ENCODE results near the gene ADGRG3.

The ADGRG3 gene

GRCh38 chr16:57646388-57647039 is 21.6 kb upstream of the ADGRG3 start:
- peak; percentile 58 for DNase-seq

GRCh38 chr16:57647136-57647875 is 20.8 kb upstream of the ADGRG3 start:
- DNase-seq = no peak

GRCh38 chr16:57648125-57648524 is 20.0 kb upstream of the ADGRG3 start:
- DNase-seq = no peak

GRCh38 chr16:57648581-57649442 is 19.3 kb upstream of the ADGRG3 start:
- DNase-seq = peak; percentile 92

- no peak for DNase-seq
Observed at GRCh38 chr16:57649443-57649751, 18.7 kb upstream of the ADGRG3 start.

- no peak for DNase-seq
Observed at GRCh38 chr16:57649846-57650245, 18.3 kb upstream of the ADGRG3 start.

DNA sequence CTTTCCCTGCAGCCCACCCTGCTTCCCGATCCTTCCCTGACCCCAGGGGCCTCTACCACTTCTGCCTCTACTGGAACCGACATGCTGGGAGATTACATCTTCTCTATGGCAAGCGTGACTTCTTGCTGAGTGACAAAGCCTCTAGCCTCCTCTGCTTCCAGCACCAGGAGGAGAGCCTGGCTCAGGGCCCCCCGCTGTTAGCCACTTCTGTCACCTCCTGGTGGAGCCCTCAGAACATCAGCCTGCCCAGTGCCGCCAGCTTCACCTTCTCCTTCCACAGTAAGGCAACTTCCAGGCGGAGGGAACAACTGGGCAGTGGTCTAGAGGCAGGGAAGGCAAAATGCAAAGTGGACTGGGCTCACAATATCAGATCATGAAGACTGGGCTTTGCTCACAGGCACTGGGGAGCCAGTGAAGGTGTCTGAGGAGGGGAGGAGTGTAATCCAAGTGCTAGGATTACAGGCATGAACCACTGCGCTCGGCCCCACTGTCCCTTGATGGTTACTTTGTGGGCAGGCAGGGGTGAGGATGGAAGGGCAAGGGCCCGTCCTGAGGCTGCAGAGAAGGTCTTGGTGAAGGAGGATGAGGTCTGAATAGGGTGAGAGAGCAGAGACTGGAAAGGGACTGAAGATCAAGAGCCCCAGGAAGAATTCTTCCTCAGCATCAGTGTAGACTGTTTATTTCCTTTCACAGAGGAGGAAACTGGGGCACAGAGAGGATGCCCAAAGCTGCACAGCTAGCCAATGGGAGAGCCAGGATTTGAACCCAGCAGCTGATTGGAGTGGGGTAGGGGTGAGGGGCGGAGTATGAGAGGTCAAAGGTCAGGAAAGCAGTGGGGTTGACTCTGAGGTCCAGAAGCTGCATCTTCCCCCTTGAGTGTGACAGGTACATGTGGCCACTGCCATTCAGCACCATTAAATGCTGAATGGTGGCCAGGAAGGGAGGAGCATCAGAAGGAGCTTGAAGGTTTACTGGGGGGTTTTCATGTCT is 16.5 kb upstream of the ADGRG3 start:
- no peak for DNase-seq

GRCh38 chr16:57652695-57653471 is 15.2 kb upstream of the ADGRG3 start:
- no peak for DNase-seq

GRCh38 chr16:57653936-57654335 is 14.2 kb upstream of the ADGRG3 start:
- DNase-seq = no peak

GRCh38 chr16:57656342-57656955 is 11.7 kb upstream of the ADGRG3 start:
- DNase-seq = no peak

GRCh38 chr16:57657228-57657627 is 10.9 kb upstream of the ADGRG3 start:
- DNase-seq = no peak

DNA sequence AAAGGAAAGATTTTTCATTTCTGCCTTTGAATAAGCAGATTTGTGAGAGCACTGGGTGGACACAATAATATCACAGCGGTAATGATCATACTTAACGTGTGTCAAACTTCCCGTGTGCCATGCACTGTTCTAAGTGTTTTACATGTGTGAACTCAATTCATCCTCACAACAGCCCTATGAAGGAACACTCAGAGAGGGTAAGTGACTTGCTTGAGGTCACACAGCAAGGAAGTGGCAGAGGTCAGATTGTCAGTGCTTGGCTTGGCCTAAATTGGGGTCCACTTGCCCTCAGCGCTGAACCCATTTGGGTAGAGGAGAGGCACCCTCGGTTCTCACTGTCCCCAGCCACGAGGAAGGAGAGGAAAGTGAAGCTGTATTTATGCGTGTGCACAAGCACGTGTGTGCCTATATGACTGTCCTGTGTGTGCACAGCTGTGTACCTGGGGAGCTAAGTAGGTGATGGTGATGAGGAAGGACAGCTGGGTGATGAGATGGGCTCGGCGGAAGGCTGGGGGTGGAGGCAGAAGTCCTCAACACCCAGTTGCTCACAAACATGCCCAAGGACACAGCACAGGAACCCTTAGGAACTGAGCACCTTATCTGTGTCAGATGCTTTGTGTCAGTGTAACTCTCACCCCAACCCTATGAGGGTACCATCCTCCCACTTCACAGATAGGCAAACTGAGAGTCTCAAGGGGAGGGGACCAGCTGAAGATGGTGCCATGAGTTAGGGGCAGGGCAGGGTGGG is 9.8 kb upstream of the ADGRG3 start:
- no peak for DNase-seq

DNA sequence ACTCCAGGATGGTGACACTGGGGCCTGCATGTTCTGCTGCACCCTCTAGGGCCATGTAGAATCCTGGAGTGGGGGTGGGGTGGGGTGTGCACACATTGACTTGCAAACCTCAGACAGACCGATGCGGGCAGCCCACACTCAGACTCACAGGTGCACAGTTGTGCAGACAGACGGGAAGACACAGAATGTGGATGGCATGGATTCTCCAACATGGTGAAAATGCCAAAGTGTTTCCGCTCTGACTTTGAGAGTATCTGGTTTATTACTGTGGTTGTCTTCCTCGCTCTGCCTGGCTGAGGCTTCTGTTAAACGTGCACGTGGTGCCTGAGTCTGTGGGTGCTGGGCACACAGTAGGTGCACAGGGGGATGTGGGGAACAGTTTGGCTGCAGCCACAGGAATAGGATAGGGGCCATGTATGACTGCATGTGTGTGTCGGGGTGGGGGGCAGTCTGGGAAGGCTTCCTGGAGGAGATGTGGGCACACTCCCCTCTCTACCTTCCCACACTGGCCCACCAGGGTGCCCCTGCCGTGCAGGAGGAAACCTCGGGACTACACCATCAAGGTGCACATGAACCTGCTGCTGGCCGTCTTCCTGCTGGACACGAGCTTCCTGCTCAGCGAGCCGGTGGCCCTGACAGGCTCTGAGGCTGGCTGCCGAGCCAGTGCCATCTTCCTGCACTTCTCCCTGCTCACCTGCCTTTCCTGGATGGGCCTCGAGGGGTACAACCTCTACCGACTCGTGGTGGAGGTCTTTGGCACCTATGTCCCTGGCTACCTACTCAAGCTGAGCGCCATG is 9.0 kb upstream of the ADGRG3 start:
- no peak for DNase-seq

DNA sequence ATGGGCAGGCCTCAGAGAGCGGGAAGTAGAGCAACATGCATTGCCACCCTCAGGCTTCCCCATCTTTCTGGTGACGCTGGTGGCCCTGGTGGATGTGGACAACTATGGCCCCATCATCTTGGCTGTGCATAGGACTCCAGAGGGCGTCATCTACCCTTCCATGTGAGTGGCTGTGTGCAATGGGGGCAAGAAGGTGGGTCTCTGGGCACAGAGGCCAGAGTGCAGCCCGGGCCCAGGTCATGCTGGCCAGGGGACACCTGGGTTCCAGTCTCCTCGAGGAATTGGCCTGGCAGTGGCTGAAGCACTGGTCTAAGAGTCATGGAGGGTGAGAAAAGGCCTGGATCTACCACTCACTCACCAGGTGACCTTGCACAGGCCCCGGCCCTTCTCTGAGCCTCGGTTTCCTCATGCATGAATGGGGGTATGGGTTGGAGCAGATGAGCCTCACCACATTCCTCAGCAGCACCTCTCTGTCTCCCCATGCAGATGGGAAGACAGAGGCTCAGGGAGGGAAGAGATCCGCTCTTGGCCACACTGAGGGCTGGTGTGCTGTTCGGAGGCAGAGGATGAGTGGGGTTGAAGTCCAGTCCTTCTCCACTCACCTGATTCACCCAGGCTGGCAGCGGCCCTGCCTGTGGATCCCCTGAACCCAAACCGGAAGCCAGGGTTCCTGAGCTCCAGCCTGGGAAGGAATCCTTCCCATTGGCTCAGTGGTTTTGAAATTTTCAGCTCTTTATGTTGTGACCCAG is 7.2 kb upstream of the ADGRG3 start:
- DNase-seq = no peak

- DNase-seq = no peak
Observed at GRCh38 chr16:57661510-57661909, 6.6 kb upstream of the ADGRG3 start.

GRCh38 chr16:57661936-57662906 is 5.9 kb upstream of the ADGRG3 start:
- DNase-seq = no peak

- no peak for DNase-seq
Observed at GRCh38 chr16:57663436-57663835, 4.7 kb upstream of the ADGRG3 start.

Measured in hematopoietic multipotent progenitor cell treated with erythropoietin and hydrocortisone succinate and interleukin-3 and kit ligand, for 6 days (in vitro differentiated cells).